ENCODE results near the gene ZSCAN9.

ZSCAN9 gene

GRCh38 chr6:28245206-28245941 lies 20.3 kb downstream of the ZSCAN9 start:
- no peak for DNase-seq (ENCODE audit: low spot score)
- TF ChIP-seq CTCF (IDR thresholded peaks at IDR 0.05; ENCODE audit: extremely low read depth, missing control alignments), result no peak

- no peak for DNase-seq (ENCODE audit: low spot score)
- no peak for TF ChIP-seq CTCF (IDR thresholded peaks at IDR 0.05; ENCODE audit: extremely low read depth, missing control alignments)
Measured at GRCh38 chr6:28248916-28249315, 23.8 kb downstream of the ZSCAN9 start.

- TF ChIP-seq CTCF (IDR thresholded peaks at IDR 0.05; ENCODE audit: extremely low read depth, missing control alignments), result no peak
- no peak for DNase-seq (ENCODE audit: low spot score)
Measured at GRCh38 chr6:28250747-28251146, 25.7 kb downstream of the ZSCAN9 start.

- DNase-seq (ENCODE audit: low spot score), result peak; percentile 39
- no peak for TF ChIP-seq CTCF (IDR thresholded peaks at IDR 0.05; ENCODE audit: extremely low read depth, missing control alignments)
Measured at GRCh38 chr6:28251661-28252008, 26.6 kb downstream of the ZSCAN9 start.

- peak; percentile 84 for DNase-seq (ENCODE audit: low spot score)
- no peak for TF ChIP-seq CTCF (IDR thresholded peaks at IDR 0.05; ENCODE audit: extremely low read depth, missing control alignments)
Measured at GRCh38 chr6:28252009-28252975, 27.2 kb downstream of the ZSCAN9 start, which contains the start of gene ZKSCAN4. ZKSCAN4 (minus strand) TSS chr6:28252269; CDS start chr6:28251980, 289 bp downstream.

- no peak for TF ChIP-seq CTCF (IDR thresholded peaks at IDR 0.05; ENCODE audit: extremely low read depth, missing control alignments)
- no peak for DNase-seq (ENCODE audit: low spot score)
Measured at GRCh38 chr6:28254121-28254519, 29.0 kb downstream of the ZSCAN9 start.

- TF ChIP-seq CTCF (IDR thresholded peaks at IDR 0.05; ENCODE audit: extremely low read depth, missing control alignments), result no peak
- DNase-seq (ENCODE audit: low spot score), result no peak
Measured at GRCh38 chr6:28257042-28257441, 32.0 kb downstream of the ZSCAN9 start.
